ENCODE data around the gene POU2AF2. TPM values are rescaled to one million over a fixed set of nuclear protein-coding genes. Genes with fewer than 3 reads are reported as not detected.
"Not testable (repeated sequence)": the region's sequence is repeated elsewhere in the genome, so short reads cannot be mapped to it uniquely, and the experiment has no call there.

Gene POU2AF2
- total RNA-seq, 4 donors from 2014 or later: not detected

- H3K27me3 ChIP-seq: no peaks in the 10 kb centered on the region
- H3K9me3 ChIP-seq: no peaks in the 10 kb centered on the region
- H3K36me3 ChIP-seq: no peaks in the 10 kb centered on the region
- H3K27ac ChIP-seq: no peak overlapping the region
- no peak for DNase-seq
- no peak for TF ChIP-seq CTCF (IDR thresholded peaks at IDR 0.05)
- TF ChIP-seq POLR2A (IDR thresholded peaks at IDR 0.05): no peak
- peaks cover 0 to 4% (median 0%) of the 10 kb centered on the region in 3 donors for H3K4me1 ChIP-seq
- intact Hi-C loops (cut with DNase I): no loop called here
- 81 to 94% methylated on average over 7 to 13 of the region's 18 CpGs for WGBS, 2 donors
- H3K4me3 ChIP-seq: no peak overlapping the region
Observed at GRCh38 chr11:111285189-111286091, 39.9 kb downstream of the POU2AF2 start.

- H3K9me3 ChIP-seq: no peaks in the 10 kb centered on the region
- intact Hi-C loops (cut with DNase I): no loop called here
- WGBS, 2 donors: 92% methylated on average over 5 of the region's 5 CpGs
- H3K36me3 ChIP-seq: no peaks in the 10 kb centered on the region
- no peak overlapping the region for H3K27ac ChIP-seq
- H3K4me1 ChIP-seq: no peaks in the 10 kb centered on the region
- H3K4me3 ChIP-seq: no peak overlapping the region
- TF ChIP-seq CTCF (IDR thresholded peaks at IDR 0.05): no peak
- TF ChIP-seq POLR2A (IDR thresholded peaks at IDR 0.05): no peak
- H3K27me3 ChIP-seq: no peaks in the 10 kb centered on the region
- DNase-seq: no peak
Observed at GRCh38 chr11:111291764-111292163, 46.2 kb downstream of the POU2AF2 start.

- not testable (repeated sequence) for DNase-seq
- 73 to 90% methylated on average over 1 of the region's 1 CpG for WGBS, 2 donors
Observed at GRCh38 chr11:111292408-111292807, 46.9 kb downstream of the POU2AF2 start.

GRCh38 chr11:111296196-111296595 is 50.7 kb downstream of the POU2AF2 start:
- no peak overlapping the region for H3K27ac ChIP-seq
- intact Hi-C loops (cut with DNase I): loop anchor here (5.0 kb wide), 1 partner anchor 121 kb away; no protein-coding TSS in a partner anchor

More at GRCh38 chr11:111292408-111292807, 46.9 kb downstream of the POU2AF2 start:
- intact Hi-C loops (cut with DNase I); H3K4me3 ChIP-seq; H3K4me1 ChIP-seq; H3K27ac ChIP-seq; H3K27me3 ChIP-seq; H3K36me3 ChIP-seq; H3K9me3 ChIP-seq: not testable (repeated sequence)

GRCh38 chr11:111297696-111298095 is 52.2 kb downstream of the POU2AF2 start:
- intact Hi-C loops (cut with DNase I): loop anchor here (5.0 kb wide), 1 partner anchor 120 kb away; no protein-coding TSS in a partner anchor
- no peak for TF ChIP-seq CTCF (IDR thresholded peaks at IDR 0.05)
- TF ChIP-seq POLR2A (IDR thresholded peaks at IDR 0.05): no peak
- peaks cover 0 to 15% (median 0%) of the 10 kb centered on the region in 4 donors for H3K27me3 ChIP-seq
- H3K4me3 ChIP-seq: no peak overlapping the region
- no peaks in the 10 kb centered on the region for H3K9me3 ChIP-seq
- peaks cover 0 to 10% (median 0%) of the 10 kb centered on the region in 3 donors for H3K36me3 ChIP-seq
- 92 to 94% methylated on average over 9 to 10 of the region's 10 CpGs for WGBS, 2 donors
- DNase-seq: no peak
- H3K27ac ChIP-seq: no peak overlapping the region
- peaks cover 26 to 49% (median 32%) of the 10 kb centered on the region in 3 donors for H3K4me1 ChIP-seq

More at GRCh38 chr11:111296196-111296595, 50.7 kb downstream of the POU2AF2 start:
- TF ChIP-seq CTCF (IDR thresholded peaks at IDR 0.05): no peak
- TF ChIP-seq POLR2A (IDR thresholded peaks at IDR 0.05): no peak
- Histone ChIP-seq H3K36me3 (peaks cover 0 to 10% (median 0%) of the 10 kb centered on the region in 3 donors), H3K4me3 (no peak overlapping the region), H3K4me1 (peaks cover 12 to 34% (median 21%) of the 10 kb centered on the region in 3 donors), H3K27me3 (peaks cover 0 to 15% (median 0%) of the 10 kb centered on the region in 4 donors), H3K9me3 (no peaks in the 10 kb centered on the region)
- no peak for DNase-seq
- 95 to 100% methylated on average over 1 to 2 of the region's 3 CpGs for WGBS, 2 donors

Data from esophagus squamous epithelium (tissue), 5 donors.